Endothelial cell of umbilical vein (primary cell): ENCODE data around the gene HOXA1. TPM values are rescaled to one million over a fixed set of nuclear protein-coding genes. Genes with fewer than 3 reads are reported as not detected.

ENCODE experiments used
- BruUV-seq: library from RNA; stranded (reverse); fragments of 400-500 nt; replicated peaks from 2 replicates; lab custom pipeline; 2021; lab: Mats Ljungman, UMichigan
- CTCF ChIA-PET: fragments of 300-600, 350-600 bp; sonication (Branson Sonifier 250); formaldehyde crosslinking; loops from one replicate; lab custom pipeline; 2021; ENCODE audit warnings: antibody characterized with exemption, inconsistent platforms; lab: Charles Lee
- POLR2A ChIA-PET: fragments of 300-600, 350-600 bp; sonication (Branson Sonifier 250); formaldehyde crosslinking; loops from one replicate; lab custom pipeline; 2021; ENCODE audit warnings: antibody characterized with exemption, inconsistent platforms; lab: Charles Lee
- DNase-seq: peaks from one replicate; pipeline ENCODE4 v3.0.0-alpha.2; 2011; ENCODE audit warnings: low read depth, low spot score
- FAIRE-seq: peaks from 2 replicates; lab custom pipeline; 2011; peaks lifted over from hg19 to GRCh38; lab: Jason Lieb, UNC
- H2AFZ ChIP-seq: 2 replicates; pipeline ENCODE4 v1.6.0; 2012; ENCODE audit warnings: low read depth, low read length, control low read depth, inconsistent platforms
- H3K27ac ChIP-seq: 2 replicates; pipeline ENCODE4 v1.5.1; 2011; ENCODE audit warnings: low read depth, mild to moderate bottlenecking, control low read depth, low read length, moderate library complexity; ENCODE audit not compliant: insufficient read depth
- H3K27me3 ChIP-seq, 2 experiments: 2 replicates each; pipeline versions ENCODE4 v1.6.0 to v1.6.1; 2011; ENCODE audit warnings: low read length in 2 of 2, mixed read lengths in 1 of 2; ENCODE audit not compliant: control insufficient read depth in 2 of 2, insufficient read depth in 2 of 2
- H3K36me3 ChIP-seq, 2 experiments: 2 replicates in 1 of 2; 3 replicates in 1 of 2; pipeline ENCODE4 v1.5.1; 2011; ENCODE audit warnings: low read length in 2 of 2, mild to moderate bottlenecking in 1 of 2, moderate library complexity in 1 of 2; ENCODE audit not compliant: control insufficient read depth in 2 of 2, insufficient read depth in 2 of 2; ENCODE audit errors: extremely low read depth in 1 of 2
- H3K4me1 ChIP-seq: 3 replicates; pipeline ENCODE4 v1.5.1; 2011; ENCODE audit warnings: mild to moderate bottlenecking, low read length; ENCODE audit not compliant: control insufficient read depth, insufficient read depth; ENCODE audit errors: extremely low read depth
- H3K4me2 ChIP-seq: 2 replicates; pipeline ENCODE4 v1.6.1; 2011; ENCODE audit warnings: low read length, control low read depth, mixed read lengths; ENCODE audit not compliant: insufficient read depth
- H3K4me3 ChIP-seq, 3 experiments: fragments of 200-600 bp in 1 of 3; sonication (generic), shearing (Covaris generic) in 1 of 3; replicated peaks in 1 of 3; 2 replicates each; pipeline ENCODE4 v1.5.1; 2011 to 2016; ENCODE audit warnings: control low read depth in 3 of 3, low read length in 3 of 3, mild to moderate bottlenecking in 2 of 3, inconsistent platforms in 1 of 3, low read depth in 1 of 3, moderate library complexity in 1 of 3; ENCODE audit not compliant: insufficient read depth in 1 of 3
- H3K79me2 ChIP-seq: 2 replicates; pipeline ENCODE4 v1.6.0; 2012; ENCODE audit warnings: low read length, inconsistent platforms; ENCODE audit not compliant: control insufficient read depth, insufficient read depth
- H3K9ac ChIP-seq: replicated peaks from 2 replicates; pipeline ENCODE3; 2011; ENCODE audit warnings: low read length, control low read depth; ENCODE audit not compliant: insufficient read depth; ENCODE audit errors: extremely low read depth
- H3K9me1 ChIP-seq: replicated peaks from 3 replicates; pipeline ENCODE4 v1.6.0; 2011; ENCODE audit warnings: mild to moderate bottlenecking, low read length; ENCODE audit not compliant: control insufficient read depth, insufficient read depth; ENCODE audit errors: extremely low read depth
- H3K9me3 ChIP-seq: replicated peaks from 2 replicates; pipeline ENCODE4 v1.5.1; 2012; ENCODE audit warnings: low read length, inconsistent platforms; ENCODE audit not compliant: control insufficient read depth, insufficient read depth
- H4K20me1 ChIP-seq: replicated peaks from 2 replicates; pipeline ENCODE3; 2011; ENCODE audit warnings: mild to moderate bottlenecking, low read length; ENCODE audit not compliant: control insufficient read depth, insufficient read depth; ENCODE audit errors: extremely low read depth
- CTCF ChIP-seq, 2 donors: IDR thresholded peaks; 1 replicate in 1 of 2; 2 replicates in 1 of 2; pipeline ENCODE4 v1.5.1; 2011; ENCODE audit warnings: low read length in 2 of 2, mild to moderate bottlenecking in 2 of 2, moderate library complexity in 2 of 2, control low read depth in 1 of 2, inconsistent platforms in 1 of 2, low read depth in 1 of 2; ENCODE audit not compliant: insufficient read depth in 1 of 2; ENCODE audit errors: extremely low read depth in 1 of 2
- EZH2 ChIP-seq: IDR thresholded peaks from 2 replicates; pipeline ENCODE4 v1.6.1; 2012; ENCODE audit warnings: borderline replicate concordance, low read depth, mild to moderate bottlenecking, moderate library complexity, low read length, inconsistent platforms; ENCODE audit not compliant: severe bottlenecking
- FOS ChIP-seq: IDR thresholded peaks from 2 replicates; pipeline ENCODE4 v1.6.1; 2011; ENCODE audit warnings: mild to moderate bottlenecking, low read length, moderate library complexity, borderline replicate concordance; ENCODE audit not compliant: insufficient read depth
- GATA2 ChIP-seq: IDR thresholded peaks from 2 replicates; pipeline ENCODE4 v1.7.0; 2011; ENCODE audit warnings: low read depth, mild to moderate bottlenecking, moderate library complexity, mixed read lengths, low read length; ENCODE audit not compliant: insufficient read length, insufficient read depth
- JUN ChIP-seq: IDR thresholded peaks from 2 replicates; pipeline ENCODE4 v1.6.1; 2011; ENCODE audit warnings: borderline replicate concordance, low read depth; ENCODE audit not compliant: insufficient read length, insufficient read depth
- MYC ChIP-seq: IDR thresholded peaks from one replicate; pipeline ENCODE4 v1.6.1; 2011; ENCODE audit warnings: mild to moderate bottlenecking, low read depth, low read length
- POLR2A ChIP-seq: IDR thresholded peaks from 2 replicates; pipeline ENCODE4 v1.6.1; 2012; ENCODE audit warnings: low read depth, mild to moderate bottlenecking, control low read depth, low read length
- POLR2AphosphoS5 ChIP-seq: IDR thresholded peaks from 2 replicates; pipeline ENCODE4 v1.6.1; 2012; ENCODE audit warnings: low read depth, mild to moderate bottlenecking, control low read depth, low read length, moderate library complexity; ENCODE audit not compliant: insufficient read depth
- dilution Hi-C: fragments of 300-500 bp; cut with MboI; formaldehyde crosslinking; loops from one replicate; pipeline ENCODE4 v1.15.0; 2019; ENCODE audit warnings: low sequenced_read_pairs; ENCODE audit not compliant: extremely low pct_ligation_motif_present
- intact Hi-C: fragments of 100-400 bp; cut with micrococcal nuclease; formaldehyde crosslinking; loops from one replicate; pipeline ENCODE4 v1.10.0; 2022
- polyA plus RNA-seq, 4 experiments: library from polyadenylated mRNA; depleted of rRNA in 3 of 4; stranded (reverse) in 3 of 4; unstranded in 1 of 4; fragments of >200 nt; gene quantifications; 2 replicates each; pipeline versions ENCODE4 v1.2.1 to v1.2.3, GENCODE V29; 2011 to 2012; ENCODE audit warnings: missing spikeins in 1 of 4
- total RNA-seq: library from RNA; stranded (reverse); gene quantifications from 2 replicates; pipeline ENCODE4 v1.2.3, GENCODE V29; 2021
- TF ChIP-seq, protein P1 (sequence below): IDR thresholded peaks from 2 replicates; pipeline ENCODE4 v1.6.1; 2011; ENCODE audit not compliant: insufficient read depth, insufficient read length

HOXA1 gene
- total and polyA plus RNA-seq, 2 donors (not counting 3 experiments of a cell fraction or from before 2014, with no cell fraction given): 1.2 to 2.4 TPM

DNA sequence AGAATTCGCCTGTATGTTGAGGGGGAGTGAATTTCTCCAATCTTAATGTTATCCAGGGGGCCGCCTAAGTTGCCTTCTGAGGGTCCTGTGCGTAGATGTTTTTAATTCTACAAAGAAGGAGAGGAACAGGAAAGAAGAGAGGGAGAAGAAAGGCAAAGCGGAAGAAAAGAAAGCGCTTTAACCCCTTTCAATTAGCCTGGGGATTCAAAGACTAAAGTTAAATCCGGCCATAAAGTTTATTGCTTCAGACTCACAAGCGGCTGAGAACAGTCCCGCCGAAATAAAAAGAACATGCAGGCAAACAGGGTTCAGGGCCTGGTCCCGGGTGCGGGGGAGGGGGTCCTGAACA is 43.2 kb upstream of the HOXA1 start:
- no peak for FAIRE-seq
- Histone ChIP-seq H2AFZ (no peak overlapping the region), H3K36me3 (peaks cover 0 to 7% of the 10 kb centered on the region in 2 experiments), H3K27ac (peak overlapping the region; percentile 82), H3K9me3 (no peaks in the 10 kb centered on the region), H3K79me2 (peaks cover 84% of the 10 kb centered on the region), H3K27me3 (no peaks in the 10 kb centered on the region), H3K4me3 (peak overlapping the region in 2 of 3 experiments; percentile 12 to 24), H3K4me1 (peaks cover 79% of the 10 kb centered on the region), H3K9me1 (no peaks in the 10 kb centered on the region), H3K9ac (peak overlapping the region; percentile 84), H3K4me2 (peak overlapping the region; percentile 92), H4K20me1 (no peaks in the 10 kb centered on the region)
- no peak for DNase-seq
- CTCF ChIA-PET: interaction anchor here (1.2 to 3.4 kb wide), 7 partner anchors 9 to 457 kb away, joined by 3 to 15 read pairs (median 4); partner anchors contain the start of gene HOXA7
- TF ChIP-seq MYC (no peak), CTCF (IDR thresholded peaks at IDR 0.05; ENCODE audit: extremely low read depth in 1 of 2, insufficient read depth in 1 of 2, low read depth in 1 of 2, low read length in 2 of 2) (no peak), FOS (no peak), JUN (no peak), POLR2AphosphoS5 (no peak), POLR2A (no peak), EZH2 (no peak), GATA2 (no peak)
- TF ChIP-seq, protein P1, sequence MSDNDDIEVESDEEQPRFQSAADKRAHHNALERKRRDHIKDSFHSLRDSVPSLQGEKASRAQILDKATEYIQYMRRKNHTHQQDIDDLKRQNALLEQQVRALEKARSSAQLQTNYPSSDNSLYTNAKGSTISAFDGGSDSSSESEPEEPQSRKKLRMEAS: no peak
- POLR2A ChIA-PET: no interaction called here
- intact Hi-C loops (no loop called here), dilution Hi-C loops (no loop called here)
- BruUV-seq: no TSS peak
